Uterus (tissue), 2 donors: ENCODE results near the gene TARBP2.

Experiments
- POLR2A ChIP-seq, 2 donors: fragments of 450-650 bp; IDR thresholded peaks; one replicate each; pipeline ENCODE4 v1.6.1; 2016; ENCODE audit warnings: antibody characterized with exemption in 2 of 2, mild to moderate bottlenecking in 1 of 2, moderate library complexity in 1 of 2
- TF ChIP-seq, protein P1 (sequence below), 4 experiments: fragments of 200-600 bp in 2 of 4; fragments of 450-650 bp in 2 of 4; sonication (generic) in 2 of 4; IDR thresholded peaks; one replicate each; pipeline ENCODE4 v1.5.1; 2016 to 2019; ENCODE audit warnings: antibody characterized with exemption in 4 of 4, mild to moderate bottlenecking in 2 of 4, moderate library complexity in 1 of 4

DNA sequence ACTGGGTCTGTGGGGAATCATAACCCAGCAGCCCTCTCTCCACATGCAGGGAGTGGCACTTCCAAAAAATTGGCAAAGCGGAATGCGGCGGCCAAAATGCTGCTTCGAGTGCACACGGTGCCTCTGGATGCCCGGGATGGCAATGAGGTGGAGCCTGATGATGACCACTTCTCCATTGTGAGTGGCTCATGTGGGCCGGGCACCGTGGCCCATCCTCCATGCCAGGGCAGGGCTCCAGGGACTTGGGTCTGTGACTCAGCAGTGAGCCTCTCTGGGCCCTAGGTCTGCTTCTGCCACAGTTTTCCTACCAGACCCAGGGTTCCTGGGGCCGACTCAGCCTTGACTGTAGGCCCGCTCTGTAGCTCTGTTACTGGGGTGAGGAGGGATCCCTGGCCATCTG, 4.0 kb downstream of the TARBP2 start:
- TF ChIP-seq, protein P1, sequence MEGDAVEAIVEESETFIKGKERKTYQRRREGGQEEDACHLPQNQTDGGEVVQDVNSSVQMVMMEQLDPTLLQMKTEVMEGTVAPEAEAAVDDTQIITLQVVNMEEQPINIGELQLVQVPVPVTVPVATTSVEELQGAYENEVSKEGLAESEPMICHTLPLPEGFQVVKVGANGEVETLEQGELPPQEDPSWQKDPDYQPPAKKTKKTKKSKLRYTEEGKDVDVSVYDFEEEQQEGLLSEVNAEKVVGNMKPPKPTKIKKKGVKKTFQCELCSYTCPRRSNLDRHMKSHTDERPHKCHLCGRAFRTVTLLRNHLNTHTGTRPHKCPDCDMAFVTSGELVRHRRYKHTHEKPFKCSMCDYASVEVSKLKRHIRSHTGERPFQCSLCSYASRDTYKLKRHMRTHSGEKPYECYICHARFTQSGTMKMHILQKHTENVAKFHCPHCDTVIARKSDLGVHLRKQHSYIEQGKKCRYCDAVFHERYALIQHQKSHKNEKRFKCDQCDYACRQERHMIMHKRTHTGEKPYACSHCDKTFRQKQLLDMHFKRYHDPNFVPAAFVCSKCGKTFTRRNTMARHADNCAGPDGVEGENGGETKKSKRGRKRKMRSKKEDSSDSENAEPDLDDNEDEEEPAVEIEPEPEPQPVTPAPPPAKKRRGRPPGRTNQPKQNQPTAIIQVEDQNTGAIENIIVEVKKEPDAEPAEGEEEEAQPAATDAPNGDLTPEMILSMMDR (IDR thresholded peaks at IDR 0.05): no peak
- no peak for TF ChIP-seq POLR2A (IDR thresholded peaks at IDR 0.05)
